Measurements from ENCODE around the gene TCERG1. TPM values are rescaled to one million over a fixed set of nuclear protein-coding genes. Genes with fewer than 3 reads are reported as not detected.
A peak's percentile ranks its signal among the peaks of the same experiment; 100 is the strongest.

The TCERG1 gene
- total RNA-seq, 1 experiment from 2014 or later = 83.5 TPM

DNA sequence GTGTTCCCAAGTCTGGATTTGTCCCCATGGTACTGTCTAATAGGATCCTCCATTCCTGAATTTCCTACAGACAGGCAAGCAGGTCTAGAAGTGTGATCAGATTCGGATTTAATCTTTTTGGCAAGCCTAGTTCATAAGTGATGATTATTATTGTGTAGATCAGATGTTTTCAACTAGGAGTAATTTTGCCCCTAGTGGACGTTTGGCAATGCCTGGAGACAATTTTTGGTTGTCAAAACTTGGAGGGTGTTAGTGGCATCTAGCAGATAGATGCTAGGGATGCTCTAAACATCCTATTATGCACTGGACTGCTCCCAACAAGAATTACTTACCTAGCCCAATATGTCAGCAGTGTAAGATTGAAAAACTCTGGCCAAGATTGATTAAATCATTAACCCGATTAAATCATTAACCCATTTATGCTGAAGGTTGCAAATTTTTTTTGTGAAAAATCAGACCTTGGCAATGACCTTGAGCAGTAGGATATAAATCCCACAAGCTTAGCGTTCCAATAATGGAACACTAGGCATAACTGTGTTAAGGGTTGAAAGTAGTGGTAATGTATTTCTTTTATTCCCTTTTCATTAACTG is 28.2 kb downstream of the TCERG1 start:
- H3K36me3 ChIP-seq (ENCODE audit: control insufficient read depth in 1 of 2, insufficient read depth in 2 of 2, low read length in 2 of 2) = peaks cover 42 to 66% of the 10 kb centered on the region in 2 experiments
- ATAC-seq = peak; percentile 57; the same call in 1 of the 2 replicates

GRCh38 chr5:146475906-146476305 is 28.8 kb downstream of the TCERG1 start:
- ATAC-seq (no peak), DNase-seq (ENCODE audit: low read depth, low spot score) (no peak)
- H3K79me2 ChIP-seq (ENCODE audit: insufficient read depth, low read length) = peaks cover 95% of the 10 kb centered on the region
- peaks cover 19% of the 10 kb centered on the region; the same call in 1 of the 2 replicates for H4K20me1 ChIP-seq (ENCODE audit: insufficient read depth)
- no peaks in the 10 kb centered on the region for H3K4me1 ChIP-seq (ENCODE audit: control insufficient read depth in 1 of 2, insufficient read depth in 2 of 2, low read length in 2 of 2)
- no peaks in the 10 kb centered on the region for H3K9me3 ChIP-seq (ENCODE audit: control insufficient read depth in 1 of 2, insufficient read depth in 1 of 2, low read depth in 1 of 2, low read length in 2 of 2)
- H3K4me2 ChIP-seq (ENCODE audit: low read length) = no peak overlapping the region
- H3K9ac ChIP-seq (ENCODE audit: low read length) = no peak overlapping the region
- intact Hi-C loops (cut with micrococcal nuclease) = no loop called here
- POLR2A ChIA-PET = no interaction called here
- peaks cover 41 to 67% of the 10 kb centered on the region in 2 experiments for H3K36me3 ChIP-seq (ENCODE audit: control insufficient read depth in 1 of 2, insufficient read depth in 2 of 2, low read length in 2 of 2)
- no peaks in the 10 kb centered on the region for H3K27me3 ChIP-seq (ENCODE audit: insufficient read depth, low read length)
- no peak overlapping the region for H2AFZ ChIP-seq (ENCODE audit: low read depth, low read length, poor library complexity, severe bottlenecking)
- H3K27ac ChIP-seq (ENCODE audit: low read depth, low read length) = no peak overlapping the region
- CTCF ChIA-PET = no interaction called here
- no TSS peak for BruUV-seq (replicated peaks)
- RAD21 ChIA-PET (ENCODE audit: low non-redundant PET in 1 of 2, low total read pairs in 2 of 2, uncharacterized antibody in 2 of 2, unreplicated experiment in 2 of 2) = no interaction called here
- H3K9me2 ChIP-seq (ENCODE audit: insufficient read depth) = no peaks in the 10 kb centered on the region
- no peak overlapping the region for H3K4me3 ChIP-seq (replicated peaks in 1 of 2; ENCODE audit: low read depth in 1 of 2, low read length in 2 of 2)
- no peak for TF ChIP-seq EZH2phosphoT487 (IDR thresholded peaks at IDR 0.05; ENCODE audit: borderline replicate concordance)
- no peak for TF ChIP-seq EZH2 (IDR thresholded peaks at IDR 0.05)
- TF ChIP-seq ZNF274 (IDR thresholded peaks at IDR 0.05; ENCODE audit: low read depth, low read length) = no peak
- TF ChIP-seq CBX3 (IDR thresholded peaks at IDR 0.05; ENCODE audit: low read depth) = no peak
- TF ChIP-seq POLR2AphosphoS5 (IDR thresholded peaks at IDR 0.05; ENCODE audit: low read depth, low read length) = no peak
- TF ChIP-seq FOSL1 (IDR thresholded peaks at IDR 0.05; ENCODE audit: low read depth) = no peak

More for the DNA sequence above, 28.2 kb downstream of the TCERG1 start:
- Histone ChIP-seq H3K9ac (ENCODE audit: low read length) (no peak overlapping the region), H3K4me1 (ENCODE audit: control insufficient read depth in 1 of 2, insufficient read depth in 2 of 2, low read length in 2 of 2) (no peaks in the 10 kb centered on the region), H3K9me3 (ENCODE audit: control insufficient read depth in 1 of 2, insufficient read depth in 1 of 2, low read depth in 1 of 2, low read length in 2 of 2) (no peaks in the 10 kb centered on the region), H3K27me3 (ENCODE audit: insufficient read depth, low read length) (no peaks in the 10 kb centered on the region), H3K79me2 (ENCODE audit: insufficient read depth, low read length) (peaks cover 95% of the 10 kb centered on the region), H4K20me1 (ENCODE audit: insufficient read depth) (peaks cover 21% of the 10 kb centered on the region; the same call in 1 of the 2 replicates), H3K9me2 (ENCODE audit: insufficient read depth) (no peaks in the 10 kb centered on the region), H3K4me3 (replicated peaks in 1 of 2; ENCODE audit: low read depth in 1 of 2, low read length in 2 of 2) (no peak overlapping the region), H3K27ac (ENCODE audit: low read depth, low read length) (no peak overlapping the region), H2AFZ (ENCODE audit: low read depth, low read length, poor library complexity, severe bottlenecking) (no peak overlapping the region), H3K4me2 (ENCODE audit: low read length) (no peak overlapping the region)
- ChIA-PET RAD21 (ENCODE audit: low non-redundant PET in 1 of 2, low total read pairs in 2 of 2, uncharacterized antibody in 2 of 2, unreplicated experiment in 2 of 2) (no interaction called here), CTCF (no interaction called here), POLR2A (no interaction called here)
- no peak for TF ChIP-seq CBX3 (IDR thresholded peaks at IDR 0.05; ENCODE audit: low read depth)
- TF ChIP-seq, protein P1, sequence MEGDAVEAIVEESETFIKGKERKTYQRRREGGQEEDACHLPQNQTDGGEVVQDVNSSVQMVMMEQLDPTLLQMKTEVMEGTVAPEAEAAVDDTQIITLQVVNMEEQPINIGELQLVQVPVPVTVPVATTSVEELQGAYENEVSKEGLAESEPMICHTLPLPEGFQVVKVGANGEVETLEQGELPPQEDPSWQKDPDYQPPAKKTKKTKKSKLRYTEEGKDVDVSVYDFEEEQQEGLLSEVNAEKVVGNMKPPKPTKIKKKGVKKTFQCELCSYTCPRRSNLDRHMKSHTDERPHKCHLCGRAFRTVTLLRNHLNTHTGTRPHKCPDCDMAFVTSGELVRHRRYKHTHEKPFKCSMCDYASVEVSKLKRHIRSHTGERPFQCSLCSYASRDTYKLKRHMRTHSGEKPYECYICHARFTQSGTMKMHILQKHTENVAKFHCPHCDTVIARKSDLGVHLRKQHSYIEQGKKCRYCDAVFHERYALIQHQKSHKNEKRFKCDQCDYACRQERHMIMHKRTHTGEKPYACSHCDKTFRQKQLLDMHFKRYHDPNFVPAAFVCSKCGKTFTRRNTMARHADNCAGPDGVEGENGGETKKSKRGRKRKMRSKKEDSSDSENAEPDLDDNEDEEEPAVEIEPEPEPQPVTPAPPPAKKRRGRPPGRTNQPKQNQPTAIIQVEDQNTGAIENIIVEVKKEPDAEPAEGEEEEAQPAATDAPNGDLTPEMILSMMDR (IDR thresholded peaks at IDR 0.05 in 2 of 3, conservative IDR thresholded peaks at IDR 0.05 in 1 of 3; ENCODE audit: borderline replicate concordance in 1 of 3, insufficient read depth in 1 of 3, low read depth in 2 of 3, low read length in 2 of 3) = peak in 2 of 3 experiments; percentile 49 to 51; a peak in 4 of 6 replicates
- intact Hi-C loops (cut with micrococcal nuclease) = no loop called here
- BruUV-seq (replicated peaks) = TSS peak; percentile 5
- DNase-seq (ENCODE audit: low read depth, low spot score) = no peak

Data from HCT116 (cell line).